ENCODE measurements around the gene PRAMEF7. TPM values are rescaled to one million over a fixed set of nuclear protein-coding genes. Genes with fewer than 3 reads are reported as not detected.
"Not testable (repeated sequence)": the region's sequence is repeated elsewhere in the genome, so short reads cannot be mapped to it uniquely, and the experiment has no call there.

PRAMEF7 gene
- total RNA-seq = not detected

- not testable (repeated sequence) for H3K9ac ChIP-seq (ENCODE audit: low read depth in 1 of 3, low read length in 3 of 3); H3K27me3 ChIP-seq (ENCODE audit: control insufficient read depth in 3 of 3, insufficient read depth in 3 of 3, low read length in 3 of 3); H3K4me3 ChIP-seq (ENCODE audit: low read length in 3 of 3); H3K36me3 ChIP-seq (ENCODE audit: control insufficient read depth in 3 of 3, insufficient read depth in 3 of 3, low read length in 3 of 3); H3K9me3 ChIP-seq (ENCODE audit: control insufficient read depth in 3 of 3, low read length in 3 of 3); H3K27ac ChIP-seq (ENCODE audit: low read depth, low read length); H3K4me1 ChIP-seq (ENCODE audit: control insufficient read depth in 3 of 3, insufficient read depth in 3 of 3, low read length in 3 of 3)
Measured at GRCh38 chr1:12916310-12916709, at the start of gene PRAMEF7. TSS of gene PRAMEF7 (plus strand) at chr1:12916610. CDS start at chr1:12917693, 1,083 bp downstream.

DNA sequence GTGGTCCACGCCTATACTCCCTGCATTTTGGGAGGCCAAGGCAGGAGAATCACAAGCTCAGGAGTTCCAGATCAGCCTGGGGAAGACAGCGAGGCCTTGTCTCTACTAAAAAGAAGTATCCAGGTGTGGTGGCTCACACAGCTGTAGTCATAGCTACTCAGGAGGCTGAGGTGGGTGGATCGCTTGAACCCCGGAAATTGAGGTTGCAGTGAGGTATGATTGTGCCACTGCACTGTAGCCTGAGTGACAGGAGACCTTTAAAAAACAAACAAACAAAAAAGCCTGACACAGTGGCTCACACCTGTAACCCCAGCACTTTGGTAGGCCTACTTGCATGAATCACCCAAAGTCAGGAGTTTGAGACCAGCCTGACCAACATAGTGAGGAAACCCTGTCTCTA, 38.0 kb upstream of the PRAMEF7 start:
- not testable (repeated sequence) for H3K36me3 ChIP-seq (ENCODE audit: control insufficient read depth in 3 of 3, insufficient read depth in 3 of 3, low read length in 3 of 3); H3K4me3 ChIP-seq (ENCODE audit: low read length in 3 of 3); H3K9ac ChIP-seq (ENCODE audit: low read depth in 1 of 3, low read length in 3 of 3); H3K27me3 ChIP-seq (ENCODE audit: control insufficient read depth in 3 of 3, insufficient read depth in 3 of 3, low read length in 3 of 3); H3K9me3 ChIP-seq (ENCODE audit: control insufficient read depth in 3 of 3, low read length in 3 of 3); H3K4me1 ChIP-seq (ENCODE audit: control insufficient read depth in 3 of 3, insufficient read depth in 3 of 3, low read length in 3 of 3); H3K27ac ChIP-seq (ENCODE audit: low read depth, low read length)

DNA sequence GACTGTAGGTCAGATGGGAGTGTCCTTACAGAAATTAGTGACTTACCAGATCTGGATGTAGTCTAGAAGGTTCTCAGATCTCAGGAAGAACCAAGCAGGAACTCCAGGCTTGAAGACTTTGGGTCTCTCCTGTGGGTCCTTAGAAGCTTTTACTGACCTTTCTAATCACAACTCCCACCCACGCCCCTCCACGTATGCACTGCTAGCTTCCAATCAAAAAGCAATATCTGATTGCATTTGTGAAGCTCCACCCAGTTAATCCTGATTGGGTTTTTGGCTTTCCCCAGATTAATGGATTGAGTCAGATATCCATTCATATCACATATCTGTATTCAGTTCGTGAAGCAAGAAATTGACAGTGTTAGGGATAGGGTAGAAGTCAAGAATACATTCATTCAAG, 30.3 kb upstream of the PRAMEF7 start, which contains the start of gene PRAMEF4:
PRAMEF4 (minus strand) TSS at position 101 of the 400 bp plus-strand sequence. CDS start 2,807 bp downstream, outside the sequence.
- not testable (repeated sequence) for H3K27me3 ChIP-seq (ENCODE audit: control insufficient read depth in 3 of 3, insufficient read depth in 3 of 3, low read length in 3 of 3); H3K9me3 ChIP-seq (ENCODE audit: control insufficient read depth in 3 of 3, low read length in 3 of 3); H3K4me1 ChIP-seq (ENCODE audit: control insufficient read depth in 3 of 3, insufficient read depth in 3 of 3, low read length in 3 of 3); H3K27ac ChIP-seq (ENCODE audit: low read depth, low read length); H3K9ac ChIP-seq (ENCODE audit: low read depth in 1 of 3, low read length in 3 of 3); H3K4me3 ChIP-seq (ENCODE audit: low read length in 3 of 3); H3K36me3 ChIP-seq (ENCODE audit: control insufficient read depth in 3 of 3, insufficient read depth in 3 of 3, low read length in 3 of 3)

DNA sequence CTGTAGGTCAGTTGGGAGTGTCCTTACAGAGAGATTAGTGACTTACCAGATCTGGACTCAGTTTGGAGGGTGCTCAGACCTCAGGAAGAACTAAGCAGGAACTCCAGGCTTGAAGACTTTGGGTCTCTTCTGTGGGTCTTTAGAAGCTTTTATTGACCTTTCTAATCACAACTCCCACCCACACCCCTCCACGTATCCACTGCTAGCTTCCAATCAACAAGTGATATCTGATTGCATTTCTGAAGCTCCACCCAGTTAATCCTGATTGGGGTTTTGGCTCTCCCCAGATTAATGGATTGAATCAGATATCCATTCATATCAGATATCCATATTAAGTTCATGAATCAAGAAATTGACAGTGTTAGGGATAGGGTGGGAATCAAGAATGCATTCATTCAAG, 18.2 kb upstream of the PRAMEF7 start, which contains the start of gene PRAMEF10:
PRAMEF10 (minus strand) TSS at position 101 of the 400 bp plus-strand sequence. CDS start 2,423 bp downstream, outside the sequence.
- not testable (repeated sequence) for H3K9me3 ChIP-seq (ENCODE audit: control insufficient read depth in 3 of 3, low read length in 3 of 3)

GRCh38 chr1:12899186-12899585, 17.2 kb upstream of the PRAMEF7 start:
- not testable (repeated sequence) for H3K27me3 ChIP-seq (ENCODE audit: control insufficient read depth in 3 of 3, insufficient read depth in 3 of 3, low read length in 3 of 3); H3K4me1 ChIP-seq (ENCODE audit: control insufficient read depth in 3 of 3, insufficient read depth in 3 of 3, low read length in 3 of 3); H3K27ac ChIP-seq (ENCODE audit: low read depth, low read length); H3K36me3 ChIP-seq (ENCODE audit: control insufficient read depth in 3 of 3, insufficient read depth in 3 of 3, low read length in 3 of 3); H3K9me3 ChIP-seq (ENCODE audit: control insufficient read depth in 3 of 3, low read length in 3 of 3); H3K4me3 ChIP-seq (ENCODE audit: low read length in 3 of 3); H3K9ac ChIP-seq (ENCODE audit: low read depth in 1 of 3, low read length in 3 of 3)

More for the DNA sequence above, 18.2 kb upstream of the PRAMEF7 start, which contains the start of gene PRAMEF10:
- not testable (repeated sequence) for H3K9ac ChIP-seq (ENCODE audit: low read depth in 1 of 3, low read length in 3 of 3); H3K36me3 ChIP-seq (ENCODE audit: control insufficient read depth in 3 of 3, insufficient read depth in 3 of 3, low read length in 3 of 3); H3K27ac ChIP-seq (ENCODE audit: low read depth, low read length); H3K4me1 ChIP-seq (ENCODE audit: control insufficient read depth in 3 of 3, insufficient read depth in 3 of 3, low read length in 3 of 3); H3K4me3 ChIP-seq (ENCODE audit: low read length in 3 of 3); H3K27me3 ChIP-seq (ENCODE audit: control insufficient read depth in 3 of 3, insufficient read depth in 3 of 3, low read length in 3 of 3)

- H3K9me3 ChIP-seq (ENCODE audit: control insufficient read depth in 3 of 3, low read length in 3 of 3); H3K4me1 ChIP-seq (ENCODE audit: control insufficient read depth in 3 of 3, insufficient read depth in 3 of 3, low read length in 3 of 3); H3K9ac ChIP-seq (ENCODE audit: low read depth in 1 of 3, low read length in 3 of 3); H3K4me3 ChIP-seq (ENCODE audit: low read length in 3 of 3); H3K27ac ChIP-seq (ENCODE audit: low read depth, low read length); H3K27me3 ChIP-seq (ENCODE audit: control insufficient read depth in 3 of 3, insufficient read depth in 3 of 3, low read length in 3 of 3); H3K36me3 ChIP-seq (ENCODE audit: control insufficient read depth in 3 of 3, insufficient read depth in 3 of 3, low read length in 3 of 3): not testable (repeated sequence)
Measured at GRCh38 chr1:12903793-12904572, 12.4 kb upstream of the PRAMEF7 start.

GRCh38 chr1:12921749-12922148, 5.3 kb downstream of the PRAMEF7 start:
- H3K9ac ChIP-seq (ENCODE audit: low read depth in 1 of 3, low read length in 3 of 3); H3K4me3 ChIP-seq (ENCODE audit: low read length in 3 of 3); H3K36me3 ChIP-seq (ENCODE audit: control insufficient read depth in 3 of 3, insufficient read depth in 3 of 3, low read length in 3 of 3); H3K4me1 ChIP-seq (ENCODE audit: control insufficient read depth in 3 of 3, insufficient read depth in 3 of 3, low read length in 3 of 3); H3K27ac ChIP-seq (ENCODE audit: low read depth, low read length); H3K9me3 ChIP-seq (ENCODE audit: control insufficient read depth in 3 of 3, low read length in 3 of 3); H3K27me3 ChIP-seq (ENCODE audit: control insufficient read depth in 3 of 3, insufficient read depth in 3 of 3, low read length in 3 of 3): not testable (repeated sequence)

DNA sequence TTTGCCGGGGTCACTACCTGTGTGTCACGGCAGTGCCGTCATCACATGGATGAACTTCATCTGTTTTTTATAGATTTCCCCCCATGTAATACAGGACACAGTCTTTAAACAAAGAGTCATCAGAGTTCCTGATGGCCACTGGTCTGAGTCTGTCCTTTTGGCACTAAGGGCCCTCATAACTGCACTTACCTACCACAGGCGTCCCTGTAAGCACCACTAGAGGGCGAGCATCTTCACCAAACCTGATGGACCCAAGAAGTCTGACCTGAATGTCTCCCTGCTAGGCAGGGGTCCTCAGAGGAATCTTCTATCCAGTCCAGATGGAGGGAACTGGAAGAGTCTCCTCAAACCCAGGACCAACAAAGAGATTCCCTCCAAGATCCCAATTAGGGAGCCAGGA, 8.0 kb downstream of the PRAMEF7 start:
- not testable (repeated sequence) for H3K27ac ChIP-seq (ENCODE audit: low read depth, low read length); H3K4me3 ChIP-seq (ENCODE audit: low read length in 3 of 3); H3K9ac ChIP-seq (ENCODE audit: low read depth in 1 of 3, low read length in 3 of 3); H3K36me3 ChIP-seq (ENCODE audit: control insufficient read depth in 3 of 3, insufficient read depth in 3 of 3, low read length in 3 of 3); H3K9me3 ChIP-seq (ENCODE audit: control insufficient read depth in 3 of 3, low read length in 3 of 3); H3K4me1 ChIP-seq (ENCODE audit: control insufficient read depth in 3 of 3, insufficient read depth in 3 of 3, low read length in 3 of 3); H3K27me3 ChIP-seq (ENCODE audit: control insufficient read depth in 3 of 3, insufficient read depth in 3 of 3, low read length in 3 of 3)

DNA sequence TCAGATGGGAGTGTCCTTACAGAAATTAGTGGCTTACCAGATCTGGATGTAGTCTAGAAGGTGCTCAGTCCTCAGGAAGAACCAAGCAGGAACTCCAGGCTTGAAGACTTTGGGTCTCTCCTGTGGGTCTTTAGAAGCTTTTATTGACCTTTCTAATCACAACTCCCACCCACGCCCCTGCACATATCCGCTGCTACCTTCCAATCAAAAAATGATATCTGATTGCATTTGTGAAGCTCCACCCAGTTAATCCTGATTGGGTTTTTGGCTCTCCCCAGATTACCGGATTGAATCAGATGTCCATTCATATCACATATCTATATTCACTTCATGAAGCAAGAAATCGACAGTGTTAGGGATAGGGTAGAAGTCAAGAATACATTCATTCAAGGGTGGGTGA, 31.1 kb downstream of the PRAMEF7 start, which contains the start of gene PRAMEF6:
PRAMEF6 (minus strand) TSS at position 101 of the 400 bp plus-strand sequence. CDS start 5,062 bp downstream, outside the sequence.
- H3K9me3 ChIP-seq (ENCODE audit: control insufficient read depth in 3 of 3, low read length in 3 of 3); H3K4me1 ChIP-seq (ENCODE audit: control insufficient read depth in 3 of 3, insufficient read depth in 3 of 3, low read length in 3 of 3); H3K9ac ChIP-seq (ENCODE audit: low read depth in 1 of 3, low read length in 3 of 3); H3K27me3 ChIP-seq (ENCODE audit: control insufficient read depth in 3 of 3, insufficient read depth in 3 of 3, low read length in 3 of 3); H3K27ac ChIP-seq (ENCODE audit: low read depth, low read length); H3K4me3 ChIP-seq (ENCODE audit: low read length in 3 of 3); H3K36me3 ChIP-seq (ENCODE audit: control insufficient read depth in 3 of 3, insufficient read depth in 3 of 3, low read length in 3 of 3): not testable (repeated sequence)
